Hippocampal formation (tissue), 2 donors: ENCODE data around the gene AHI1.
"Not testable (repeated sequence)": the region's sequence is repeated elsewhere in the genome, so short reads cannot be mapped to it uniquely, and the experiment has no call there.

Experiments
- DNase-seq, 2 donors: peaks; one replicate each; lab custom pipeline; 2025; lab: John Stamatoyannopoulos, UW

The AHI1 gene

GRCh38 chr6:135390458-135390857, 107.1 kb downstream of the AHI1 start:
- DNase-seq, result no peak

- DNase-seq, result no peak
Measured at GRCh38 chr6:135385299-135385698, 112.2 kb downstream of the AHI1 start.

- no peak for DNase-seq
Measured at GRCh38 chr6:135383766-135384165, 113.8 kb downstream of the AHI1 start.

- DNase-seq, result no peak
Measured at GRCh38 chr6:135383301-135383700, 114.2 kb downstream of the AHI1 start.

- DNase-seq, result no peak
Measured at GRCh38 chr6:135382182-135382628, 115.3 kb downstream of the AHI1 start.

GRCh38 chr6:135380793-135381192, 116.7 kb downstream of the AHI1 start:
- DNase-seq, result no peak

GRCh38 chr6:135379647-135380046, 117.9 kb downstream of the AHI1 start:
- DNase-seq, result no peak

- no peak for DNase-seq
Measured at GRCh38 chr6:135372758-135373157, 124.8 kb downstream of the AHI1 start.

- DNase-seq, result not testable (repeated sequence)
Measured at GRCh38 chr6:135363622-135364021, 133.9 kb downstream of the AHI1 start.

- DNase-seq, result no peak
Measured at GRCh38 chr6:135362124-135362523, 135.4 kb downstream of the AHI1 start.

- DNase-seq, result no peak
Measured at GRCh38 chr6:135360222-135360621, 137.3 kb downstream of the AHI1 start.

GRCh38 chr6:135358985-135359384, 138.6 kb downstream of the AHI1 start:
- DNase-seq, result no peak

GRCh38 chr6:135358251-135358821, 139.2 kb downstream of the AHI1 start:
- no peak for DNase-seq

- DNase-seq, result no peak
Measured at GRCh38 chr6:135354407-135354806, 143.1 kb downstream of the AHI1 start.

GRCh38 chr6:135353113-135353512, 144.4 kb downstream of the AHI1 start:
- no peak for DNase-seq

- DNase-seq, result no peak
Measured at GRCh38 chr6:135351635-135352034, 145.9 kb downstream of the AHI1 start.

- DNase-seq, result no peak
Measured at GRCh38 chr6:135347887-135348286, 149.7 kb downstream of the AHI1 start.

GRCh38 chr6:135346747-135347146, 150.8 kb downstream of the AHI1 start:
- no peak for DNase-seq

GRCh38 chr6:135344526-135344925, 153.0 kb downstream of the AHI1 start:
- no peak for DNase-seq

- not testable (repeated sequence) for DNase-seq
Measured at GRCh38 chr6:135339920-135340319, 157.6 kb downstream of the AHI1 start.

- no peak for DNase-seq
Measured at GRCh38 chr6:135334169-135334568, 163.4 kb downstream of the AHI1 start.

GRCh38 chr6:135331002-135331401, 166.5 kb downstream of the AHI1 start:
- DNase-seq, result no peak

GRCh38 chr6:135329851-135330803, 167.4 kb downstream of the AHI1 start:
- no peak for DNase-seq
